ENCODE results near the gene C6orf58. TPM values are rescaled to one million over a fixed set of nuclear protein-coding genes. Genes with fewer than 3 reads are reported as not detected.

The C6orf58 gene
- total and polyA plus RNA-seq, 2 donors (not counting 1 experiment from before 2014, with no cell fraction given): 0.05 TPM; not detected in 1

DNA sequence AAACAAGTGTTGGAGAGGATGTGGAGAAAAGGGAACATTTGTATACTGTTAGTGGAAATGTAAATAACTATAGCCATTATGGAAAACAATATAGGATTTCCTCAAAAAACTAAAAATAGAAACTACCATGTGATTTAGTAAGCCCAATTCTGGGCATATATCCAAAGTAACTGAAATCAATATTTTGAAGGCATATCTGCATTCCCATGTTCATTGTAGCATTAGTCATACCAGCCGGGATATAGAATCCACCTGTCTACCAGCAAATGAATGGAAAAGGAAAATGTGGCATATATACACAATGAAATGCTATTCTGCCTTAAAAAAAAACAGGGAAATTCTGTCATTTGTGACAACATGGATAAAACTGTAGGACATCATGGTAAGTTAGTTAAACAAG, 15.3 kb upstream of the C6orf58 start:
- H3K4me2 ChIP-seq (ENCODE audit: extremely low read depth, insufficient read depth, low read length): no peak overlapping the region
- H2AFZ ChIP-seq (ENCODE audit: low read length): no peak overlapping the region
- no peaks in the 10 kb centered on the region for H3K4me1 ChIP-seq (ENCODE audit: control insufficient read depth, extremely low read depth, insufficient read depth, low read length)
- no peaks in the 10 kb centered on the region for H3K9me3 ChIP-seq (ENCODE audit: control insufficient read depth, insufficient read depth, low read depth, low read length)
- H3K79me2 ChIP-seq (ENCODE audit: control insufficient read depth, insufficient read depth, low read length): no peaks in the 10 kb centered on the region
- H4K20me1 ChIP-seq (ENCODE audit: control insufficient read depth, extremely low read depth, insufficient read depth, low read length): no peaks in the 10 kb centered on the region
- DNase-seq (ENCODE audit: low read depth in 2 of 2): peak; percentile 32 to 44
- no peak overlapping the region for H3K9ac ChIP-seq (ENCODE audit: insufficient read depth, low read length)
- H3K27ac ChIP-seq (ENCODE audit: insufficient read depth, low read length): no peak overlapping the region
- no peaks in the 10 kb centered on the region for H3K27me3 ChIP-seq (ENCODE audit: control insufficient read depth, insufficient read depth, low read length)
- H3K4me3 ChIP-seq (replicated peaks in 1 of 4; ENCODE audit: control extremely low read depth in 1 of 4, insufficient read depth in 1 of 4, low read depth in 3 of 4, low read length in 4 of 4): no peak overlapping the region
- H3K36me3 ChIP-seq (ENCODE audit: control insufficient read depth, insufficient read depth, low read length): no peaks in the 10 kb centered on the region
- no peak for TF ChIP-seq EZH2 (IDR thresholded peaks at IDR 0.05; ENCODE audit: low read length, missing control alignments)
- TF ChIP-seq, protein P1, sequence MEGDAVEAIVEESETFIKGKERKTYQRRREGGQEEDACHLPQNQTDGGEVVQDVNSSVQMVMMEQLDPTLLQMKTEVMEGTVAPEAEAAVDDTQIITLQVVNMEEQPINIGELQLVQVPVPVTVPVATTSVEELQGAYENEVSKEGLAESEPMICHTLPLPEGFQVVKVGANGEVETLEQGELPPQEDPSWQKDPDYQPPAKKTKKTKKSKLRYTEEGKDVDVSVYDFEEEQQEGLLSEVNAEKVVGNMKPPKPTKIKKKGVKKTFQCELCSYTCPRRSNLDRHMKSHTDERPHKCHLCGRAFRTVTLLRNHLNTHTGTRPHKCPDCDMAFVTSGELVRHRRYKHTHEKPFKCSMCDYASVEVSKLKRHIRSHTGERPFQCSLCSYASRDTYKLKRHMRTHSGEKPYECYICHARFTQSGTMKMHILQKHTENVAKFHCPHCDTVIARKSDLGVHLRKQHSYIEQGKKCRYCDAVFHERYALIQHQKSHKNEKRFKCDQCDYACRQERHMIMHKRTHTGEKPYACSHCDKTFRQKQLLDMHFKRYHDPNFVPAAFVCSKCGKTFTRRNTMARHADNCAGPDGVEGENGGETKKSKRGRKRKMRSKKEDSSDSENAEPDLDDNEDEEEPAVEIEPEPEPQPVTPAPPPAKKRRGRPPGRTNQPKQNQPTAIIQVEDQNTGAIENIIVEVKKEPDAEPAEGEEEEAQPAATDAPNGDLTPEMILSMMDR (conservative IDR thresholded peaks at IDR 0.05 in 1 of 2, IDR thresholded peaks at IDR 0.05 in 1 of 2; ENCODE audit: low read depth in 1 of 2, low read length in 2 of 2): no peak

DNA sequence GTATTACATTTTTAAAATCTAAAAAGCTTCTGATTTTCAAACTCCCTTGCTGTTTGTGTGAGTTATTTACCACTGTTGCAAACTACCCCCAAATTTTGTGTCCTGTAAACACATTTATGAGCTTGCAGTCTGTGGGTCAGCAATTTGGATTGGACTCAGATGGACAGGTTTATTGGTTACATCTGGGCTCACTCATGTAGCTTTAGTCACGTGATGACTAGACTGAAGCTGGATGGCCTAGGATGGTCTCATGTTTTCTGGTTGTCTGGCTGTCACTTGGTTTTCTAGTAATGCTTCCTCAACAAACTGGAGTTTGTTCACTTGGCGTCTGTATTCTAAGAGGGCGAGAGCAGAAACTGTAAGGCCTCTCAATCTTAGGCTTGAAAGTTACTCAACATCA, 12.2 kb upstream of the C6orf58 start:
- DNase-seq (ENCODE audit: low read depth in 2 of 2): no peak
- Histone ChIP-seq H2AFZ (ENCODE audit: low read length) (no peak overlapping the region), H3K36me3 (ENCODE audit: control insufficient read depth, insufficient read depth, low read length) (no peaks in the 10 kb centered on the region), H3K4me2 (ENCODE audit: extremely low read depth, insufficient read depth, low read length) (no peak overlapping the region), H3K27ac (ENCODE audit: insufficient read depth, low read length) (no peak overlapping the region), H3K4me1 (ENCODE audit: control insufficient read depth, extremely low read depth, insufficient read depth, low read length) (no peaks in the 10 kb centered on the region), H3K79me2 (ENCODE audit: control insufficient read depth, insufficient read depth, low read length) (no peaks in the 10 kb centered on the region), H3K9ac (ENCODE audit: insufficient read depth, low read length) (no peak overlapping the region), H4K20me1 (ENCODE audit: control insufficient read depth, extremely low read depth, insufficient read depth, low read length) (no peaks in the 10 kb centered on the region), H3K9me3 (ENCODE audit: control insufficient read depth, insufficient read depth, low read depth, low read length) (no peaks in the 10 kb centered on the region), H3K27me3 (ENCODE audit: control insufficient read depth, insufficient read depth, low read length) (no peaks in the 10 kb centered on the region), H3K4me3 (replicated peaks in 1 of 4; ENCODE audit: control extremely low read depth in 1 of 4, insufficient read depth in 1 of 4, low read depth in 3 of 4, low read length in 4 of 4) (no peak overlapping the region)
- TF ChIP-seq, protein P1 (conservative IDR thresholded peaks at IDR 0.05 in 1 of 2, IDR thresholded peaks at IDR 0.05 in 1 of 2; ENCODE audit: low read depth in 1 of 2, low read length in 2 of 2): no peak
- TF ChIP-seq EZH2 (IDR thresholded peaks at IDR 0.05; ENCODE audit: low read length, missing control alignments): no peak

DNA sequence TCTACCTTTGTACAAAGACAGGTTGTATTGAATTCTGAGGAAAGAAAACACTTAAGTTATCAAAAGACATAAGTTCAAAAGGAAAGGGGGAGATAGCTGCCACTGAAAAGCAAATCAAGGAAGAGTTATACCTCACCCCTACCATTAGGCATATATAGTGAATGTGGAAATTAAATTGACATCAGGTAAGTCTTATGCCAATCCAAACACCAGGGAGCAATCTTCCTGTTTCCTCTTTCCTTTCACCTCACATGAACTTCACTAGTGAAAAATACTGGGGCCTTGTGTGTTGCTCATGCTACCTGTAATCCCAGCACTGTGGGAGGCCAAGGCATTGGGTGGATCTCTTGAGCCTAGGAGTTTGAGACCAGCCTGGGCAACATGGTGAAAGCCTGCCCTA, 10.9 kb upstream of the C6orf58 start:
- Histone ChIP-seq H2AFZ (ENCODE audit: low read length) (no peak overlapping the region), H3K27me3 (ENCODE audit: control insufficient read depth, insufficient read depth, low read length) (no peaks in the 10 kb centered on the region), H3K4me3 (replicated peaks in 1 of 4; ENCODE audit: control extremely low read depth in 1 of 4, insufficient read depth in 1 of 4, low read depth in 3 of 4, low read length in 4 of 4) (no peak overlapping the region), H3K79me2 (ENCODE audit: control insufficient read depth, insufficient read depth, low read length) (no peaks in the 10 kb centered on the region), H4K20me1 (ENCODE audit: control insufficient read depth, extremely low read depth, insufficient read depth, low read length) (no peaks in the 10 kb centered on the region), H3K4me2 (ENCODE audit: extremely low read depth, insufficient read depth, low read length) (no peak overlapping the region), H3K36me3 (ENCODE audit: control insufficient read depth, insufficient read depth, low read length) (no peaks in the 10 kb centered on the region), H3K9ac (ENCODE audit: insufficient read depth, low read length) (no peak overlapping the region), H3K9me3 (ENCODE audit: control insufficient read depth, insufficient read depth, low read depth, low read length) (no peaks in the 10 kb centered on the region), H3K4me1 (ENCODE audit: control insufficient read depth, extremely low read depth, insufficient read depth, low read length) (no peaks in the 10 kb centered on the region), H3K27ac (ENCODE audit: insufficient read depth, low read length) (no peak overlapping the region)
- DNase-seq (ENCODE audit: low read depth in 2 of 2): no peak
- TF ChIP-seq, protein P1 (conservative IDR thresholded peaks at IDR 0.05 in 1 of 2, IDR thresholded peaks at IDR 0.05 in 1 of 2; ENCODE audit: low read depth in 1 of 2, low read length in 2 of 2): no peak
- TF ChIP-seq EZH2 (IDR thresholded peaks at IDR 0.05; ENCODE audit: low read length, missing control alignments): no peak
